IPS-NIHi11 (cell line): ENCODE results near the gene ZKSCAN5.
"Not testable (repeated sequence)": the region's sequence is repeated elsewhere in the genome, so short reads cannot be mapped to it uniquely, and the experiment has no call there.

Experiments used
- DNase-seq: peaks from one replicate; pipeline ENCODE4 v3.0.0; 2012; ENCODE audit warnings: mixed read lengths, low spot score

Gene ZKSCAN5

DNA sequence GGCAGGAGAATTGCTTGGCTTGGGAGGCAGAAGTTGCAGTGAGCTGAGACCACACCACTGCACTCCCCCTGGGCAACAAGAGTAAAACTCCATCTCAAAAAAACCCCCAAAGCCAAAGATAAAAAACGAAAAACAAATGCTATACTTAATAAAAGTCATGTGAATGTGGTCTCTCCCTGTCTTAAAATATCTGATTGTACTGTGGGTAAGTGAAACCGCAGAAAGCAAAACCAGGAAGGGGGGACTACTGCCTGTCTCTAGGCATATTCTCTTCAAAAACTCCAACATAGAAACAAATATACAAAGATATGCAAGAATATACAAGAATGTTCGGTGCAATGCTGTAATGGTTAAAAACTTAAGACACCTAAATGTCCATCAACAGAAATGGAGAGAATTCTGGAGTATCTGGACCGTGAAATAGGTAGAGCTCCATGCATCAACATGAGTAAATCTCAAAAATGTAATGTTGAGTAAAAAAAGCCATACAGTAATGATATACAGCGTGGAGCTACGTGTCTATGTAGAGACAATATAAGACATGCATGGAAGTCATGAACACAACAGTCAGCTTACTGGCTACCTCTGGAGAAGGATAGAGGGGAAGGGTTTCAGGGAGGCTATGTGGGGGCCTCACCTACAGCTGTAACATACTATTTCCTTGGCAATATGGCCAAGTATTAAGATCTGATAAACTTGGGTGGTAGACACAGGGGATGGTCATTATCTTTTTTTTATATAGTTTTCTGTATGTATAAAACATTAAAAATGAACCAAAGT, 6.5 kb upstream of the ZKSCAN5 start:
- no peak for DNase-seq

DNA sequence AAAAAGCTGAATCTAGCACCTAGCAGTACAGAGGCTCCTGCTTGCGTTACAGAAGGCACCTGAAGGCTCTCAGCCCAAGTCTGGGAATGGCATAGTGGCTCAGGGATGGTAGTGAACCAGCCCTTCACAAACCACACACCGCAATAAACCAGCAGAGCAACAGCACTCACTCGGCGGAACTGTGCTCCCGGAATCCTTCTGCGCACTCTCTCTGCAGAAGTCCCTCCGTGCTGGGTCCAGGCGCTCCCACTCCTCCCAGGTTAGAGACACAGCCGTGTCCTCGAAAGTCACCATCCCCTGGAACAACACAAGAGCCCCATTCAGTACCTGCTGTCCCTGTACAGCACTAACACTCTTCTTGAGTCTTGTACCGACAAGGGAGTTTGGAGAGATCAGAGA, 5.9 kb upstream of the ZKSCAN5 start:
- DNase-seq, result no peak

DNA sequence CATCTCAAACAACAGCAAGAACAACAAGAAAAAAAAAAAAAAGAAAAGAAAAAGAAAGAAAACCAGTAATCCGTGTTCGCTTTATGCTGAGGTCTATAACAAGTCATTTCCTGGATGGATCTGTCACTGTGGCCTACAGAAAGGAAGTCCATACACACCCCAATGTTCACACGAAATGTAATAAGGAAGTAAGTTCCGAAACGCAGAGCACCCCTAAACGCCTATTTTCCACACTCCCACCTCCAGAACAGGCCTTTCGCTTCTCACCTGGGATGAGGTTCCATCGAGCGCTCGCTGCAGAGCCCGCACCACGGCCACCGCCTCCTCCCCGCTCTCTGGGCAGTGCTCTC, 5.1 kb upstream of the ZKSCAN5 start:
- no peak for DNase-seq

DNA sequence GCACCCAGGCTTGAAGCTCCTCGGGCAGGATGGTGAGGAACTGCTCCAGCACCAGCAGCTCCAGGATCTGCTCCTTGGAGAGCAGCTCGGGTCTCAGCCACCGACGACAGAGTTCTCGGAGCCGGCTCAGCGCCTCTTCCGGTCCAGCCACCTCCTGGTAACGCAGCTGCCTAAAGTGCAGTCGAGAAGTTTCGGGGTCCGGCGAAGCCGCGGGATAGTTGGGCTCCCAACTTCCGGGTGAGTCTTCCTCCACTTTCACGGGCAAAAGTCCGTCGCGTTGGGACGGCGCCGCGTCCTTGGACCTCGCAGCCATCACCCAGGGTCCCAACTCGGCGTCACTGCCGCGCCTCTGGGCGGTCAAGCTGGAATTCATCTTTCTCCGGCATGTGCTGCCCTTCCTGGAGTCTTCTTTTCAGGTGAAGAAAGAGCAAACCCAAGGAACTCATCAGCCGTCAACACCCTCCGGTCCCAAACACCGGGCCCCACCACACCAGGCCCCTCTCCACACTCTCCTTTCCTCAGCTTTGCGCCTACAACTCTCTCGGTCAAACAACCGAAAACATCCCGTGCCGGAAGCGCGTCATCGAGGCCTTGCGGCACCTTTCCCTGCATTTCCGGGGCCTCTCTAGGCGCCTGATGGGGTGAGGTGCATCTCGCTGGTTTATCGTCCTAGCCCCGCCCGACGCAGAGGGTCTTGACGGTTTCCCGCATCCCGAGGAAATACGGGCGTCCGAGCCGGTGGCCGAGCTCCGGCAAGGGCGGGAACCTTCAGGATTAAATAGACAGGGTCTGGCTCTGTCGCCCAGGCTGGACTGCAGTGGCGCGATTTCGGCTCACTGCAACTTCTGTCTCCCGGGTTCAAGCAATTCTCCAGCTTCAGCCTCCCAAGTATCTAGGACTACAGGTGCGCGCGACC, 4.5 kb upstream of the ZKSCAN5 start, which contains the start of gene ZNF394:
ZNF394 (minus strand) TSS at position 561 of the 916 bp plus-strand sequence; CDS start at position 373, 188 bp downstream.
- DNase-seq, result peak; percentile 92

DNA sequence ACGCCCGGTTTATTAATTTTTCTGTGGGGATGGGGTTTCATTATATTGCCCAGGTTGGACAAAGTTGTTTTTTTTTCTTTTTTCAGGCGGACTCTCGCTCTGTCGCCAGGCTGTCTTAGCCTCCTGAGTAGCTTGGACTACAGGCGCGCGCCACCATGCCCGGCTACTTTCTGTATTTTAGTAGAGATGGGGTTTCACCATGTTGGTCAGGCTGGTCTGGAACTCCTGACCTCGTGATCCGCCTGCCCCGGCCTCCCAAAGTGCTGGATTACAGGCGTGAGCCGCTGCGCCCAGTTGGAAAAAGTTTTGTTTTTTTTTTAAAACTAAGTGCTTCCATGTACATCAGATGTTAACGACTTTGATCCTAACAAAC, 3.8 kb upstream of the ZKSCAN5 start:
- DNase-seq, result no peak

DNA sequence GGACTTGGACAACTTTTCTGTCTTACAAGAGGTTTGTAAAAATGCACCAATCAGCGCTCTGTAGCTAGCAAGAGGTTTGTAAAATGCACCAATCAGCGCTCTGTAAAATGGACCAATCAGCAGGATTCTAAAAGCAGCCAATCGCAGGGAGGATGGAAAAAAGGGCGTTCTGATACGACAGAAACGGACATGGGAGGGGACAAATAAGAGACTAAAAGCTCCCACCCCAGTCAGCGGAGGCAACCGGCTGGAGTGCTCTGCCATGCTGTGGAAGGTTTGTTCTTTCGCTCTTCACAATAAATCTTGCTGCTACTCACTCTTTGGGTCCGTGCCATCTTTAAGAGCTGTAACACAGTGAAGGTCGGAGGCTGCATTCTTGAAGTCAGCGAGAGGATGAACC, 3.2 kb upstream of the ZKSCAN5 start:
- not testable (repeated sequence) for DNase-seq

DNA sequence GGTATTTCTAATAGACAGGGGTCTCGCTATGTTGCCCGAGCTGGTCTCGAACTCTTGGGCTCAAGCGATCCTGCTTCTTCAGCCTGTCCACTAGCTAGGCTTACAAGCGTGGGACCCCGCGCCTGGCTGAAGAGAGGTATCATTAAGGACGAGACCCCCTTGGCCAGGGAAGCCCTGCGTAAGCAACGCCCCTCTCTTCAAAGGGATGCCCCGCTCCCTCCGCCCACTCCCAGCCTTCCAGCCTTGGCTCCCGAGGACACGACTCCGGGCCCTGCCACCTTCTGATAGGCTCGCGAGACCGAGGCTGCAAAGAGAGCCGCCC, 220 bp upstream of the ZKSCAN5 start:
- DNase-seq, result peak; percentile 96

DNA sequence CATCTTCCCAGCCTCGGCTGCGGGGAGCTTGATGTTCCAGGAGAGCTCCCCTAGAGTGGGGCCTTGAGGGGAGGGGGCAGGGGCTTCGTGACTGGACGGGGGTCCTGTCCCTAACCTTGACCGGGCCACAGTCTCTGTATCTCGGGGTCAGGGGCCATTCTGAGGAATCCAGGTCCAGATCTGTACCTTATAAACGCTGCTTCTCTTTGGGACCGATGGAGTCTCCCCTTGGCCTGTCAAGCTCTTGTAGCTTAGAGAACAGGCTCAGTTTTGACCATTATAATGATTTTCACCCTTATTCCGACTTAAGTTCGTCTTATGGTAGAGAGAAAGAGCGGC, 831 bp downstream of the ZKSCAN5 start:
- DNase-seq, result no peak

DNA sequence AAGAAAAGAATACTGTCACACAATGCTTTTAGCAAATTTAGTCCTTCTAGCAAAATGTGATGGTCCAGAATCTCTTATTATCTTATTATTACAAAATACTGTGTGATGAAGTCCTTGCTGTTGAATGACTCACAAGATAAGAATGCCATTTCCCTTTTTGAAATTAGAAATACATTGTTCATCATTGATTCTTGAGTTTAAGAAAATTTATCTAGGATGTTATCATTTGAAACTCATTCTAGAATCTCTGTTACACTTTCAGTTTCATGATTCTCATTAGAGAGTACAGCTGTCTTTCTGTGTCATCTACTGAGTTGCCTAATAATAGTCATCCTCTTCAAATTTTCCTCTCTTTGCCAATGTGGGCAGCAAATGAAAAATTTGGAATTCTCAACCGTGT, 9.6 kb downstream of the ZKSCAN5 start:
- no peak for DNase-seq

DNA sequence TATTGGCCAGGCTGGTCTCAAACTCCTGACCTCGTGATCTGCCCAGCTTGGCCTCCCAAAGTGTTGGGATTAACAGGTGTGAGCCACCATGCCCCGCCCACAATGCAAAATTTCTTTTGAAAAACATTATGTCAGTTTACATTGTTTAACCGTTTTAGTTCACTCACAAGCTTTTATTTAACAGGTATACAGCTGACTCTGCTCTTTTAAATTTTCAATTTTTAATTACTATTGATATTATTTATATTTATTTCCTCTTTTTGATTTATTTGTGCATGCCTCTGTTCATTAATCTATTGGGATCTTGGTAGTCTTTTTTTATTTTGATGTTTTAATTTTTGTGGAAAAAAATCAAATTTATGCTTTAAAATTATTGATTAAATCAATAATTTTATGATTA, 16.9 kb downstream of the ZKSCAN5 start:
- DNase-seq, result no peak

DNA sequence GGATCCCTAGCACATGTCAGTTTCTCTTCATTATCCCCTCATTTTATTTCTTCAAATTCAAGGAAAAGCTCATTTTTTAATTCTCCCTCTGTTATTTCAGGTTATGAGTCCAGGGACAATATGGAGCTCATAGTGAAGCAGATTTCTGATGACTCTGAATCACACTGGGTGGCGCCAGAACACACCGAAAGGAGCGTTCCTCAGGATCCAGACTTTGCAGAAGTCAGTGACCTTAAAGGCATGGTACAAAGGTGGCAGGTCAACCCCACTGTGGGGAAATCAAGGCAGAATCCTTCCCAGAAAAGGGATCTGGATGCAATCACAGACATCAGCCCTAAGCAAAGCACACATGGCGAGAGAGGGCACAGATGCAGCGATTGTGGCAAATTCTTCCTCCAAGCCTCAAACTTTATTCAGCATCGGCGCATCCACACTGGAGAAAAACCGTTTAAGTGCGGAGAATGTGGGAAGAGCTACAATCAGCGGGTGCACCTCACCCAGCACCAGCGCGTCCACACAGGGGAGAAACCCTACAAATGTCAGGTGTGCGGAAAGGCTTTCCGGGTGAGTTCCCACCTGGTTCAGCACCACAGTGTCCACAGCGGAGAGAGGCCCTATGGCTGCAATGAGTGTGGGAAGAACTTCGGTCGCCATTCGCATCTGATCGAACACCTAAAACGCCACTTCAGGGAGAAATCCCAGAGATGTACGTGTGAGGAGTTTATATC, 21.4 kb downstream of the ZKSCAN5 start:
- DNase-seq, result no peak

DNA sequence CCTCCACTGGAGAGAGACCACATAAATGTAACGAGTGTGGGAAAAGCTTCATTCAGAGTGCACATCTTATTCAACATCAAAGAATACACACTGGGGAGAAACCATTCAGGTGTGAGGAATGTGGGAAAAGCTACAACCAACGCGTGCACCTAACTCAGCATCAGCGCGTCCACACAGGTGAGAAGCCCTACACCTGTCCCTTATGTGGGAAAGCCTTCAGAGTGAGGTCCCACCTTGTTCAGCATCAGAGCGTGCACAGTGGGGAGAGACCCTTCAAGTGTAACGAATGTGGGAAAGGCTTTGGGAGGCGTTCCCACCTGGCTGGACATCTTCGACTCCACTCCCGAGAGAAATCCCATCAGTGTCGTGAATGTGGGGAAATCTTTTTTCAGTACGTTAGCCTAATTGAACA, 26.9 kb downstream of the ZKSCAN5 start:
- DNase-seq, result no peak

DNA sequence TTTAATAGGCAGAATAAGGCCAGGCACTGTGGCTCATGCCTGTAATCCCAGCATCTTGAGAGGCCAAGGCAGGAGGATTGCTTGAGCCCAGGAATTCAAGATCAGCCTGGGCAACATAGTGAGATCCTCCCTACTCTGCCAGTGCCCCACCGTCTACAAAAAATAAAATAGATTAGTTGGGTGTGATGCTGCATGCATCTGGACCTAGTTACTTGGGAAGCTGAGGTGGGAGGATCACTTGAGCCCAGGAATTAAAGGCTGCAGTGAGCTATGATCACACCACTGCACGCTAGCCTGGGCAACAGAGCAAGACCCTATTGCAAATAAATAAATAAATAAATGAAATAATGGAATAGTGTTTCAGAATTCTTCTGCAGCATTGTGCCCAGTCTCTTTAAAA, 31.2 kb downstream of the ZKSCAN5 start:
- DNase-seq, result no peak

DNA sequence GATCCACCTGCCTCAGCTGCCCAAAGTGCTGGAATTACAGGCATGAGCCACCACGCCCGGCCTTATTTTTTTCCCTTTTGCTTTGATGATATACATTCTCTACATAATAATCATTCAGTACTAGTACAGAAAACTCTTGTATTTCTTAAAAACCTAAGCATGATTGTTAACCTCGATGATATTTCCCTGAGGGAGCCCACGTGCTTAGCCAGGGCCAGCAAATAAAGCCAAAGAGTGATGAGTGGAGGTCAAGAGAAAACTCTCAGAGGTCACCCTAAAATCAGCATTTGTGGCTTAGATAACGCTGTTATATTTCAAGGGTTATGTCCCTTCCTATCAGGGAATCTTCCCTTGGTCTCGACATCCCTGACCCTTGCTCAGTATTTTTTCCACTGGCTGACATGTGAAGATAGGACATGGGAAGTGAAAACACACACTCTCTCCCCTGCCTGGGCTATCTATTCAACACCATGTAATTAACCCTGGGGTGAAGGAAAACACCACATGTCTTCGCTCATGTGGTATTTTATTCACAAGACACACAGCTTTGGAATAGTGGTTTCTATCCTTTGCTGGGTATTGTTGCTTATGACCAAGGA, 34.9 kb downstream of the ZKSCAN5 start:
- DNase-seq, result no peak

DNA sequence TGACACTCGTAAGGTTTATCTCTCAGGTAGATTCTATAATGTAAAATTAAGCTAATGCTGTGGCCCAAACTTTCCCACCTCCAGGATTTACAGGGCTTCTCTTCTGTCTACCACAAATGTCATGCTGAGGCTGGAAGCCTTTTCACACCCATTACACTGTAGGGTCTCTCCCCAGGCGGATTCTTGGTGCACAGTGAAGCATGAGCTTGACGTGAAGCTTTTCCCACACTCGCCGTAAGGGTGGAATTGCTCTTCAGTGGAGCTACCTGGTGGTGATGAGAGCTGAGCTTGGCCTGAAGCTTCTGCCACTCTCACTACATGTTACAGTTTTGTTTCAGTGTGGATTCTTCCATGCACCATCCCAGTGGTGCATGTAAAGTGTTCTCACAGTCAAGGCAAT, 36.1 kb downstream of the ZKSCAN5 start:
- no peak for DNase-seq

DNA sequence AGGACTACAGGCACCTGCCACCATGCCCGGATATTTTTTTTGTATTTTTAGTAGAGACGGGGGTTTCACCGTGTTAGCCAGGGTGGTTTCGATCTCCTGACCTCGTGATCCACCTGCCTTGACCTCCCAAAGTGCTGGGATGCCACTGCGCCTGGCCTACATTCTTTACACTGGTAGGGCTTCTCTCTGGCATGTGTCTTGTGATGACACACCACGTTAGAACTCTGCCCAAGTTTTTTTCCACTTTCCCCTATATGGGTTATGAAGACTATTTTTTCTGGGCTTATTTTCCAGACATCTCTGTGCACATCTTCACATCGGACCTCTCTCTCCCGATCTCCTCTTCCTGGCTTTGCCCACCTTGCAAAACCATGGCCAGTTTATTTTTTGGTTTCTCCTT, 36.8 kb downstream of the ZKSCAN5 start:
- DNase-seq, result no peak

DNA sequence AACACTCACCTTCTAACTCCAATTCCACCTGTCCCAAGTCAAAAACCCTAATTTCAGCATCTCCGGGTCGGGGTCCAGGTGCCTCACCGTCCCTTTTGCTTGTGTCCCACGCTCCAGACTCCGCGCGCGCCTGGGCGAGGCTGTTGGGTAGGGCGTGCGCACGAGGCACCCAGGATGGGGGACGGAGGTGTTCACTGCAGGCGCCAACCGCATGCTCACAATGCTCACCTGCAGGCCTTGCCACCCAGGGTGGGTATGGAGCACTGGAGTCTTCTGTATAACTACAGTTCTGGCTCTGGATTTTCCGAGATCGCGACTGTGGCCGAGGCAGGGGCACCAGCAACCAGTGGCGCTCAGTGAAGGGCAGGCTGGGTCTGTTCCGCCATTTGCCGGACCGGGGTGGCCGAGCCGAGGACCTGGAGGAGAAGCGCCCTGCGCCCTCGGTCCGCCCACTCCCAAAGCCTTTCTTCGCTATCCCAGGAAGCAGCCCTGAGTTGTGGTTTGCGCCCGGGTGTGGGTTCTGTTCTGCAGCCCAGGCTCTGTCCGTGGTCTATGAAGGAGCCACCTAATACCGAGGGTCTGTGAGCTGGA, 38.7 kb downstream of the ZKSCAN5 start:
- DNase-seq, result no peak

DNA sequence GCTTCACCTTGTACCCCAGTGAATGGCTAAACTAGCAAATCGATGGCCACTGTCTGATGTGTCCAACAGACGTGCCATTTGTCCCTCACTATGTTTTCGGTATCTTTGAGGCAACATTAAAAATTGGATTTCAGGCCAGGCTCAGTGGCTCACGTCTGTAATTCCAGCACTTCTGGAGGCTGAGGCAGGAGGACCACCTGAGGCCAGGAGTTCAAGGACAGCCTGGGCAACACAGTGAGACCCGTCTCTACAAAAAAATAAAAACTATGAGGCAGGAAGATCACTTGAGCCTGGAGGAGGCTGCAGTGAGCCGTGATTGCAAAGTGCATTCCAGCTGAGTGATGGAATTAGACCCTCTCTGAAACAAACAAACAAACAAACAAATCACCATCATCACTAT, 39.5 kb downstream of the ZKSCAN5 start:
- no peak for DNase-seq

DNA sequence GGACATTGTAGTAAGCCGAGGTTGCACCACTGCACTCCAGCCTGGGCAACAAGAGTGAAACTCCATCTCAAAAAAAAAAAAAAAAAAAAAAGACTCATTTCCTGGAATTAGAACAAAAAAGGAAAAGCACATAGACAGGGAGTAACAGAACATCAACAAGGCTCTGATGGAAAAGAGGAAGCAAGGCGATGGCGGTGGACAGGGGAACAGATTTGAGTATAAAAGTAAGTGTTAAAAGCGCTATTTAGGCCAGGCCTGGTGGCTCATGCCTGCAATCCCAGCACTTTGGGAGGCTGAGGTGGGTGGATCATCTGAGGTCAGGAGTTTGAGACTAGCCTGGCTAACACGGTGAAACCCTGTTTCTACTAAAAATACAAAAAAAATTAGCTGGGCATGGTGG, 40.8 kb downstream of the ZKSCAN5 start:
- not testable (repeated sequence) for DNase-seq

DNA sequence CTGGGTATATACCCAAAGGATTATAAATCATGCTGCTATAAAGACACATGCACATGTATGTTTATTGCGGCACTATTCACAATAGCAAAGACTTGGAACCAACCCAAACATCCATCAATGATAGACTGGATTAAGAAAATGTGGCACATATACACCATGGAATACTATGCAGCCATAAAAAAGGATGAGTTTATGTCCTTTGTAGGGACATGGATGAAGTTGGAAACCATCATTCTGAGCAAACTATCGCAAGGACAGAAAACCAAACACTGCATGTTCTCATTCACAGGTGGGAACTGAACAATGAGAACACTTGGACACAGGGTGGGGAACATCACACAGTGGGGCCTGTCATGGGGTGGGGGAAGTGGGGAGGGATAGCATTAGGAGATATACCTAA, 45.1 kb downstream of the ZKSCAN5 start:
- not testable (repeated sequence) for DNase-seq

DNA sequence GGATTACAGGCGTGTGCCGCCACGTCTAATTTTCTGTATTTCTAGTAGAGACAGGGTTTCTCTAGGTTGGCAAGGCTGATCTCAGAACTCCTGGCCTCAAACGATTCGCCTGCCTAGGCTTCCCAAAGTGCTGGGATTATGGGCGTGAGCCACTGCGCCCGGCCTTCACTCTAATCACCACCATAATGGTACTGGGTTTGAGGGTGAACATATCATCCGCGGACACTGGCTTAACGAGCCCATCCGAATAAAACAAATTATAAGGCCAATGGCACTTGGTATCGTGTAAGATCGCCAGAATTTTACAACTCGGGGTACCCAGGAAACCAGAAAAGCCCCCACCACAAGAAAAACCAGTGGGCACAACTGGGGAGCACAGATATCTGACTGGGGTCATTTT, 46.9 kb downstream of the ZKSCAN5 start:
- no peak for DNase-seq
